GM12878 (cell line): ENCODE measurements around the gene BLTP3B. TPM values are rescaled to one million over a fixed set of nuclear protein-coding genes. Genes with fewer than 3 reads are reported as not detected.

ENCODE experiments used
- ATAC-seq: fragments of 200-7000 bp; cut with Tn5 transposase; 3 replicates; pipeline ENCODE4 v1.9.1; 2020; ENCODE audit warnings: mild to moderate bottlenecking, moderate library complexity
- BruUV-seq: library from RNA; stranded (reverse); fragments of 400-500 nt; replicated peaks from 2 replicates; lab custom pipeline; 2021; lab: Mats Ljungman, UMichigan
- CTCF ChIA-PET: fragments of 300-600 bp; sonication (Branson Sonifier 250); formaldehyde crosslinking; extraction: SDS; loops from one replicate; lab custom pipeline; 2021; ENCODE audit warnings: inconsistent platforms; lab: Yijun Ruan, JAX
- POLR2A ChIA-PET: fragments of 350-600 bp; formaldehyde crosslinking; extraction: SDS; loops from one replicate; lab custom pipeline; 2021; ENCODE audit warnings: inconsistent platforms; lab: Charles Lee
- RAD21 ChIA-PET: fragments of 300-600 bp; sonication (Branson Sonifier 250); formaldehyde crosslinking; loops from one replicate; lab custom pipeline; 2023; ENCODE audit warnings: antibody characterized with exemption; ENCODE audit not compliant: unreplicated experiment; lab: Charles Lee
- SMC1A ChIA-PET: fragments of 300-600 bp; sonication (Branson Sonifier 250); formaldehyde crosslinking; loops from one replicate; lab custom pipeline; 2023; ENCODE audit not compliant: unreplicated experiment, uncharacterized antibody; lab: Charles Lee
- DNase-seq: peaks from one replicate; pipeline ENCODE4 v3.0.0-alpha.2; 2011; ENCODE audit warnings: low read depth, low spot score
- FAIRE-seq: peaks from 3 replicates; lab custom pipeline; 2011; peaks lifted over from hg19 to GRCh38; lab: Jason Lieb, UNC
- H2AFZ ChIP-seq: 2 replicates; pipeline ENCODE4 v1.6.0; 2011; ENCODE audit warnings: low read depth, low read length, control low read depth; ENCODE audit not compliant: control insufficient read depth
- H3K27ac ChIP-seq: 2 replicates; pipeline ENCODE4 v1.5.1; 2011; ENCODE audit warnings: control low read depth; ENCODE audit not compliant: control insufficient read depth, insufficient read depth
- H3K27me3 ChIP-seq, 2 experiments: replicated peaks in 1 of 2; 2 replicates each; pipeline versions ENCODE4 v1.6.0 to v1.6.1; 2011; ENCODE audit warnings: low read length in 1 of 2; ENCODE audit not compliant: control insufficient read depth in 2 of 2, insufficient read depth in 2 of 2
- H3K36me3 ChIP-seq, 2 experiments: 2 replicates each; pipeline ENCODE4 v1.5.1; 2011; ENCODE audit warnings: low read length in 1 of 2; ENCODE audit not compliant: control insufficient read depth in 2 of 2, insufficient read depth in 2 of 2
- H3K4me1 ChIP-seq: 2 replicates; pipeline ENCODE4 v1.6.1; 2011; ENCODE audit warnings: mild to moderate bottlenecking, low read length, moderate library complexity, mixed read lengths; ENCODE audit not compliant: control insufficient read depth, insufficient read depth
- H3K4me2 ChIP-seq: 2 replicates; pipeline ENCODE4 v1.6.0; 2011; ENCODE audit warnings: control low read depth; ENCODE audit not compliant: control insufficient read depth, insufficient read depth
- H3K4me3 ChIP-seq: fragments of 200-600 bp; sonication (generic); 2 replicates; pipeline ENCODE4 v1.5.1; 2016
- H3K79me2 ChIP-seq: 2 replicates; pipeline ENCODE4 v1.6.0; 2011; ENCODE audit warnings: low read length; ENCODE audit not compliant: control insufficient read depth, insufficient read depth
- H3K9ac ChIP-seq: 2 replicates; pipeline ENCODE4 v1.8.0; 2011; ENCODE audit warnings: low read length, control low read depth, mixed read lengths; ENCODE audit not compliant: control insufficient read depth, insufficient read depth
- H3K9me3 ChIP-seq: replicated peaks from 3 replicates; pipeline ENCODE4 v1.5.1; 2011; ENCODE audit warnings: mild to moderate bottlenecking, low read length; ENCODE audit not compliant: control insufficient read depth, insufficient read depth
- H4K20me1 ChIP-seq: 2 replicates; pipeline ENCODE4 v1.6.0; 2011; ENCODE audit not compliant: control insufficient read depth, insufficient read depth
- HDAC6 ChIP-seq: fragments of 200-600 bp; sonication (generic); IDR thresholded peaks from one replicate; pipeline ENCODE4 v1.8.0; 2017; ENCODE audit warnings: antibody characterized with exemption; ENCODE audit not compliant: unreplicated experiment
- HDGF ChIP-seq: fragments of 450-650 bp; IDR thresholded peaks from 2 replicates; pipeline ENCODE4 v1.6.1; 2016; ENCODE audit warnings: antibody characterized with exemption
- IRF4 ChIP-seq: IDR thresholded peaks from 2 replicates; pipeline ENCODE4 v1.6.1; 2011; ENCODE audit warnings: low read depth, low read length
- IRF5 ChIP-seq: fragments of 450-650 bp; IDR thresholded peaks from 2 replicates; pipeline ENCODE4 v1.6.1; 2017; ENCODE audit warnings: borderline replicate concordance
- NRF1 ChIP-seq: conservative IDR thresholded peaks from 2 replicates; pipeline ENCODE4 v1.6.1; 2011; ENCODE audit warnings: mild to moderate bottlenecking, low read depth, low read length, improper control_type of control experiment
- PBX3 ChIP-seq: IDR thresholded peaks from 2 replicates; pipeline ENCODE4 v1.6.1; 2011; ENCODE audit warnings: mild to moderate bottlenecking, low read depth, low read length, moderate library complexity; ENCODE audit not compliant: insufficient replicate concordance
- SP1 ChIP-seq: IDR thresholded peaks from one replicate; pipeline ENCODE4 v1.6.1; 2011; ENCODE audit warnings: low read depth, low read length
- SREBF2 ChIP-seq: IDR thresholded peaks from 2 replicates; pipeline ENCODE4 v1.6.1; 2012; ENCODE audit warnings: mild to moderate bottlenecking, low read length
- TARDBP ChIP-seq: IDR thresholded peaks from 2 replicates; pipeline ENCODE4 v1.6.1; 2016; ENCODE audit warnings: borderline replicate concordance
- USF2 ChIP-seq: IDR thresholded peaks from 2 replicates; pipeline ENCODE4 v1.6.1; 2011; ENCODE audit warnings: low read depth, low read length, improper control_type of control experiment, borderline replicate concordance
- ZBED1 ChIP-seq: IDR thresholded peaks from 2 replicates; pipeline ENCODE4 v1.6.1; 2016; ENCODE audit warnings: borderline replicate concordance
- WGBS: methylation state at CpG from one replicate; pipeline ENCODE4 v1.1.6; 2016; ENCODE audit warnings: low lambda C conversion rate; ENCODE audit not compliant: insufficient replicate concordance, insufficient coverage; ENCODE audit errors: missing lambda C conversion rate; 5-methylcytosine and 5-hydroxymethylcytosine counted together
- in situ Hi-C: fragments of 300-500 bp; cut with MboI; formaldehyde crosslinking; loops from 9 replicates; pipeline ENCODE4 v1.14.3; 2018; ENCODE audit warnings: mixed read lengths
- intact Hi-C: fragments of 100-400 bp; cut with micrococcal nuclease; formaldehyde crosslinking; loops from one replicate; pipeline ENCODE4 v1.14.2; 2022; ENCODE audit not compliant: unreplicated experiment
- polyA plus RNA-seq, 11 experiments: library from polyadenylated mRNA; depleted of rRNA in 4 of 11; unstranded in 6 of 11; stranded (reverse) in 5 of 11; fragments of >200 nt; fragmentation: Nextera tagmentation in 4 of 11; fragmentation: Illumina TruSeq in 1 of 11; extraction: Ambion mirVana in 4 of 11; extraction: Trizol in 1 of 11; gene quantifications; 1 replicate in 1 of 11; 2 replicates in 10 of 11; pipeline versions ENCODE4 v1.2.1 to v1.2.3, GENCODE V29; 2011 to 2016; ENCODE audit warnings: inconsistent platforms in 2 of 11, missing spikeins in 2 of 11, low read depth in 1 of 11
- total RNA-seq, 4 experiments: library from RNA; depleted of rRNA in 3 of 4; stranded (reverse); fragments of >200 nt in 3 of 4; fragmentation: Illumina TruSeq in 1 of 4; extraction: Trizol in 1 of 4; gene quantifications; 2 replicates each; pipeline versions ENCODE4 v1.2.1 to v1.2.3, GENCODE V29; 2013 to 2021

Gene BLTP3B
- total and polyA plus RNA-seq, 10 of the 15 experiments (the other 5 are each of a cell fraction or from before 2014, with no cell fraction given): 3.6 to 23.6 (median 17.0) TPM

GRCh38 chr12:100146252-100146651, 3.6 kb upstream of the BLTP3B start:
- Histone ChIP-seq H3K4me3 (no peak overlapping the region), H3K79me2 (peaks cover 13% of the 10 kb centered on the region), H3K9ac (no peak overlapping the region), H4K20me1 (no peaks in the 10 kb centered on the region), H3K4me2 (no peak overlapping the region), H3K9me3 (no peaks in the 10 kb centered on the region), H3K27ac (no peak overlapping the region), H3K4me1 (no peaks in the 10 kb centered on the region; the same call in 1 of the 2 replicates), H2AFZ (no peak overlapping the region), H3K36me3 (no peaks in the 10 kb centered on the region)
- SMC1A ChIA-PET: interaction anchor here (0.6 kb wide), 1 partner anchor 51 kb away, joined by 3 read pairs; no protein-coding TSS in a partner anchor
- POLR2A ChIA-PET: interaction anchor here (1.2 kb wide), 1 partner anchor 54 kb away, joined by 3 read pairs; the partner anchor contains the start of gene ACTR6
- FAIRE-seq: no peak
- RAD21 ChIA-PET: no interaction called here
- ATAC-seq: no peak
- 79% methylated on average over 2 of the region's 2 CpGs for WGBS
- intact Hi-C loops (no loop called here), in situ Hi-C loops (no loop called here)
- no peak for DNase-seq
- BruUV-seq: no TSS peak
- CTCF ChIA-PET: interaction anchor here (4.2 kb wide), 1 partner anchor 8 kb away, joined by 32 read pairs; no protein-coding TSS in a partner anchor
- TF ChIP-seq USF2: no peak
- TF ChIP-seq, all 136 proteins: peak for 0
- no peaks in the 10 kb centered on the region for H3K27me3 ChIP-seq

GRCh38 chr12:100145643-100146042, 3.0 kb upstream of the BLTP3B start:
- no peak overlapping the region for H3K4me2 ChIP-seq
- ChIA-PET RAD21 (no interaction called here), POLR2A (no interaction called here), CTCF (interaction anchor here (1.1 to 4.2 kb wide), 3 partner anchors 8 to 25 kb away, joined by 3 to 32 read pairs (median 3); no protein-coding TSS in a partner anchor), SMC1A (no interaction called here)
- no peak for TF ChIP-seq ZBED1
- no peak for TF ChIP-seq NRF1
- no peak for TF ChIP-seq IRF5
- no peak for TF ChIP-seq PBX3
- TF ChIP-seq IRF4: no peak
- TF ChIP-seq TARDBP: no peak
- no peak for TF ChIP-seq HDAC6
- TF ChIP-seq SREBF2: no peak
- no peak for TF ChIP-seq SP1
- no peak for TF ChIP-seq HDGF
- H3K36me3 ChIP-seq: no peaks in the 10 kb centered on the region
- no peak for DNase-seq
- BruUV-seq: no TSS peak
- peaks cover 19% of the 10 kb centered on the region for H3K79me2 ChIP-seq
- in situ Hi-C loops: no loop called here
- no peaks in the 10 kb centered on the region for H3K27me3 ChIP-seq
- H4K20me1 ChIP-seq: no peaks in the 10 kb centered on the region
- WGBS: 94% methylated on average over 7 of the region's 7 CpGs
- no peak for FAIRE-seq
- no peak overlapping the region for H3K4me3 ChIP-seq
- intact Hi-C loops: no loop called here
- H3K4me1 ChIP-seq: no peaks in the 10 kb centered on the region; the same call in 1 of the 2 replicates
- H2AFZ ChIP-seq: no peak overlapping the region
- no peak for ATAC-seq
- no peak overlapping the region for H3K9ac ChIP-seq
- no peak overlapping the region for H3K27ac ChIP-seq
- H3K9me3 ChIP-seq: no peaks in the 10 kb centered on the region
